CD14-positive monocyte (primary cell): ENCODE measurements around the gene OR10G4. TPM values are rescaled to one million over a fixed set of nuclear protein-coding genes. Genes with fewer than 3 reads are reported as not detected.

Experiments
- DNase-seq, 3 donors: peaks; one replicate each; pipeline ENCODE4 v3.0.0-alpha.2; 2011 to 2022
- H2AFZ ChIP-seq: 2 replicates; pipeline ENCODE4 v1.6.0; 2012; ENCODE audit warnings: mild to moderate bottlenecking, low read depth, low read length, inconsistent platforms; ENCODE audit not compliant: insufficient read depth, poor library complexity, severe bottlenecking
- H3K27ac ChIP-seq, 2 donors: 1 replicate in 1 of 2; 2 replicates in 1 of 2; pipeline ENCODE4 v1.5.1; 2012 to 2013; ENCODE audit warnings: low read length in 2 of 2, control low read depth in 1 of 2, inconsistent platforms in 1 of 2, low read depth in 1 of 2, mild to moderate bottlenecking in 1 of 2
- H3K27me3 ChIP-seq, 2 donors: one replicate each; pipeline versions ENCODE4 v1.6.0 to v1.6.1; 2011 to 2013; ENCODE audit warnings: low read length in 2 of 2; ENCODE audit not compliant: control insufficient read depth in 2 of 2, insufficient read depth in 2 of 2
- H3K36me3 ChIP-seq, 2 donors: replicated peaks in 1 of 2; 1 replicate in 1 of 2; 2 replicates in 1 of 2; pipeline versions ENCODE4 v1.5.1 to v1.6.1; 2012 to 2013; ENCODE audit warnings: low read length in 2 of 2, control low read depth in 1 of 2, inconsistent platforms in 1 of 2, mild to moderate bottlenecking in 1 of 2; ENCODE audit not compliant: insufficient read depth in 2 of 2, control insufficient read depth in 1 of 2
- H3K4me1 ChIP-seq, 2 donors: 1 replicate in 1 of 2; 2 replicates in 1 of 2; pipeline versions ENCODE4 v1.5.1 to v1.6.1; 2012 to 2013; ENCODE audit warnings: low read length in 2 of 2, control low read depth in 1 of 2, inconsistent platforms in 1 of 2, mild to moderate bottlenecking in 1 of 2, moderate library complexity in 1 of 2; ENCODE audit not compliant: insufficient read depth in 2 of 2, control insufficient read depth in 1 of 2
- H3K4me2 ChIP-seq: replicated peaks from 2 replicates; pipeline ENCODE3; 2012; ENCODE audit warnings: low read length, moderate library complexity, mild to moderate bottlenecking; ENCODE audit not compliant: poor library complexity, severe bottlenecking; ENCODE audit errors: extremely low read depth
- H3K4me3 ChIP-seq, 3 experiments: fragments of 200-600 bp in 1 of 3; sonication (generic) in 1 of 3; replicated peaks in 1 of 3; 1 replicate in 2 of 3; 2 replicates in 1 of 3; pipeline ENCODE4 v1.5.1; 2011 to 2013; ENCODE audit warnings: low read length in 3 of 3, mild to moderate bottlenecking in 3 of 3, control low read depth in 2 of 3, low read depth in 2 of 3, inconsistent platforms in 1 of 3, moderate library complexity in 1 of 3
- H3K79me2 ChIP-seq: 2 replicates; pipeline ENCODE4 v1.6.0; 2012; ENCODE audit warnings: mild to moderate bottlenecking, control low read depth, inconsistent platforms, low read length, moderate library complexity; ENCODE audit not compliant: insufficient read depth
- H3K9ac ChIP-seq: 2 replicates; pipeline ENCODE4 v1.6.0; 2017; ENCODE audit warnings: low read length, mild to moderate bottlenecking; ENCODE audit not compliant: insufficient read depth, poor library complexity, severe bottlenecking
- H3K9me3 ChIP-seq, 2 donors: replicated peaks in 1 of 2; 1 replicate in 1 of 2; 2 replicates in 1 of 2; pipeline versions ENCODE4 v1.5.1 to v1.6.1; 2012 to 2013; ENCODE audit warnings: low read length in 2 of 2, control low read depth in 1 of 2; ENCODE audit not compliant: control insufficient read depth in 1 of 2, insufficient read depth in 1 of 2
- H4K20me1 ChIP-seq: 2 replicates; pipeline ENCODE4 v1.6.0; 2012; ENCODE audit warnings: mild to moderate bottlenecking, low read length, control low read depth, moderate library complexity; ENCODE audit not compliant: insufficient read depth
- H3K27ac Mint-ChIP-seq, 7 donors: one replicate each; pipeline ENCODE4 v1.8.0; 2020; ENCODE audit warnings: mild to moderate bottlenecking in 7 of 7, mixed read lengths in 7 of 7, moderate library complexity in 6 of 7, inconsistent platforms in 2 of 7
- H3K27me3 Mint-ChIP-seq, 3 donors: one replicate each; pipeline ENCODE4 v1.8.0; 2021 to 2022; ENCODE audit warnings: low read depth in 3 of 3, mild to moderate bottlenecking in 3 of 3, mixed read lengths in 3 of 3, moderate library complexity in 3 of 3, inconsistent platforms in 1 of 3
- H3K36me3 Mint-ChIP-seq, 2 donors: one replicate each; pipeline ENCODE4 v1.8.0; 2020; ENCODE audit warnings: mixed read lengths in 2 of 2, inconsistent platforms in 1 of 2, mild to moderate bottlenecking in 1 of 2
- H3K4me1 Mint-ChIP-seq: one replicate; pipeline ENCODE4 v1.8.0; 2020; ENCODE audit warnings: mild to moderate bottlenecking, mixed read lengths
- H3K4me3 Mint-ChIP-seq, 2 donors: one replicate each; pipeline ENCODE4 v1.8.0; 2020; ENCODE audit warnings: mild to moderate bottlenecking in 2 of 2, mixed read lengths in 2 of 2, moderate library complexity in 1 of 2
- H3K9me3 Mint-ChIP-seq, 7 donors: one replicate each; pipeline ENCODE4 v1.8.0; 2020 to 2022; ENCODE audit warnings: mixed read lengths in 7 of 7, mild to moderate bottlenecking in 6 of 7, moderate library complexity in 6 of 7, inconsistent platforms in 2 of 7
- WGBS: methylation state at CpG from one replicate; pipeline ENCODE4 v1.1.5; 2013; ENCODE audit warnings: missing lambda C conversion rate; ENCODE audit not compliant: insufficient coverage; 5-methylcytosine and 5-hydroxymethylcytosine counted together
- intact Hi-C, 2 donors: fragments of 100-400 bp; cut with micrococcal nuclease; formaldehyde crosslinking; loops; one replicate each; pipeline versions ENCODE4 v1.15.0 to v1.15.1; 2023
- polyA plus RNA-seq, 3 donors: library from polyadenylated mRNA; depleted of rRNA in 1 of 3; unstranded in 2 of 3; stranded (reverse) in 1 of 3; fragments of 300-500 nt in 2 of 3; fragments of >200 nt in 1 of 3; fragmentation: Illumina TruSeq in 2 of 3; gene quantifications; 1 replicate in 2 of 3; 2 replicates in 1 of 3; pipeline ENCODE4 v1.2.3, GENCODE V29; 2012 to 2021
- TF ChIP-seq, protein P1 (sequence below): fragments of 200-600 bp; IDR thresholded peaks from one replicate; pipeline ENCODE4 v1.8.0; 2022; ENCODE audit warnings: antibody characterized with exemption, mild to moderate bottlenecking

The OR10G4 gene
- polyA plus RNA-seq, 3 donors, result not detected

DNA sequence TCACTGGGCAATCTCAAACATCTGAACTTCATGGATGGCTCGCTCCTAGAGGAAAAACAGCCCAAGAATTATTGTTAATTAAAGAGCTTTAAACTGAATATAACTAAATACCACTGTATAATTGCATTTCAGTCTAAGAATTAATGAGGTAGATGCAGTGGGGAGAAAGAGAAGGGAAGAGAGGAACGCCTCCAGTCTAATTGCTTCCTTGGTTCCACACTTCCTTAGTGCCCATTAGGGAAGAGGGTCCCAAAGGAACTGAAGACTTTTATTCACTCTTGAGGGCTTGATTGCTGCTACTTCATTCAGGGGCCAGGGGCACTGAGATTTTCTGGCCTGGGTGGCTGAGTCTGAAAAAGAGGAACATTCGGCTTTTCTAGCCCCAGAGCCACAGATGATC, 40.2 kb downstream of the OR10G4 start:
- no peak overlapping the region for H3K4me2 ChIP-seq
- no peaks in the 10 kb centered on the region for H4K20me1 ChIP-seq
- Mint-ChIP-seq H3K4me1 (no peaks in the 10 kb centered on the region), H3K4me3 (no peak overlapping the region), H3K27me3 (peaks cover 0 to 2% (median 0%) of the 10 kb centered on the region in 3 donors), H3K9me3 (peaks cover 0 to under 1% (median 0%) of the 10 kb centered on the region in 7 donors), H3K36me3 (no peaks in the 10 kb centered on the region), H3K27ac (no peak overlapping the region)
- H3K4me1 ChIP-seq, result no peaks in the 10 kb centered on the region
- H3K27ac ChIP-seq, result no peak overlapping the region
- H3K79me2 ChIP-seq, result no peaks in the 10 kb centered on the region
- H3K9me3 ChIP-seq, result no peaks in the 10 kb centered on the region
- WGBS, result 83% methylated on average over 1 of the region's 3 CpGs
- intact Hi-C loops, result no loop called here
- TF ChIP-seq, protein P1, sequence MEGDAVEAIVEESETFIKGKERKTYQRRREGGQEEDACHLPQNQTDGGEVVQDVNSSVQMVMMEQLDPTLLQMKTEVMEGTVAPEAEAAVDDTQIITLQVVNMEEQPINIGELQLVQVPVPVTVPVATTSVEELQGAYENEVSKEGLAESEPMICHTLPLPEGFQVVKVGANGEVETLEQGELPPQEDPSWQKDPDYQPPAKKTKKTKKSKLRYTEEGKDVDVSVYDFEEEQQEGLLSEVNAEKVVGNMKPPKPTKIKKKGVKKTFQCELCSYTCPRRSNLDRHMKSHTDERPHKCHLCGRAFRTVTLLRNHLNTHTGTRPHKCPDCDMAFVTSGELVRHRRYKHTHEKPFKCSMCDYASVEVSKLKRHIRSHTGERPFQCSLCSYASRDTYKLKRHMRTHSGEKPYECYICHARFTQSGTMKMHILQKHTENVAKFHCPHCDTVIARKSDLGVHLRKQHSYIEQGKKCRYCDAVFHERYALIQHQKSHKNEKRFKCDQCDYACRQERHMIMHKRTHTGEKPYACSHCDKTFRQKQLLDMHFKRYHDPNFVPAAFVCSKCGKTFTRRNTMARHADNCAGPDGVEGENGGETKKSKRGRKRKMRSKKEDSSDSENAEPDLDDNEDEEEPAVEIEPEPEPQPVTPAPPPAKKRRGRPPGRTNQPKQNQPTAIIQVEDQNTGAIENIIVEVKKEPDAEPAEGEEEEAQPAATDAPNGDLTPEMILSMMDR, result no peak
- H3K36me3 ChIP-seq, result no peaks in the 10 kb centered on the region
- no peak overlapping the region for H2AFZ ChIP-seq
- no peak overlapping the region for H3K9ac ChIP-seq
- H3K27me3 ChIP-seq, result no peaks in the 10 kb centered on the region
- DNase-seq, result no peak
- no peak overlapping the region for H3K4me3 ChIP-seq

Other genes starting within 250 kb of the OR10G4 start
- gene OR6M1, start 206.6 kb upstream of the OR10G4 start, polyA plus RNA-seq, result not detected
- gene TMEM225, start 127.3 kb upstream of the OR10G4 start, polyA plus RNA-seq, result not detected
- gene OR8D4, start 110.8 kb upstream of the OR10G4 start, polyA plus RNA-seq, result not detected
- gene OR4D5, start 73.4 kb upstream of the OR10G4 start, polyA plus RNA-seq, result not detected
- not detected for gene OR6T1, start 69.2 kb upstream of the OR10G4 start, polyA plus RNA-seq
- not detected for gene OR10S1, start 35.2 kb upstream of the OR10G4 start, polyA plus RNA-seq
- not detected for gene OR10G6, start 17.8 kb upstream of the OR10G4 start, polyA plus RNA-seq
- gene OR10G9, start 10.0 kb downstream of the OR10G4 start, polyA plus RNA-seq, result not detected
- gene OR10G8, start 13.8 kb downstream of the OR10G4 start, polyA plus RNA-seq, result not detected
- not detected for gene OR10G7, start 28.3 kb downstream of the OR10G4 start, polyA plus RNA-seq
- gene VWA5A, start 102.5 kb downstream of the OR10G4 start, polyA plus RNA-seq, result 10 to 100 TPM in 1 of 3 donors, 1 to 10 TPM in 2; 7.6 to 11.2 (median 8.8) TPM
- gene OR10D3, start 170.3 kb downstream of the OR10G4 start, polyA plus RNA-seq, result not detected
- gene OR8G1, start 228.1 kb downstream of the OR10G4 start, polyA plus RNA-seq, result not detected
- gene OR8G5, start 243.4 kb downstream of the OR10G4 start, polyA plus RNA-seq, result not detected